Measurements from ENCODE around the gene VWA5B2.

VWA5B2 gene

DNA sequence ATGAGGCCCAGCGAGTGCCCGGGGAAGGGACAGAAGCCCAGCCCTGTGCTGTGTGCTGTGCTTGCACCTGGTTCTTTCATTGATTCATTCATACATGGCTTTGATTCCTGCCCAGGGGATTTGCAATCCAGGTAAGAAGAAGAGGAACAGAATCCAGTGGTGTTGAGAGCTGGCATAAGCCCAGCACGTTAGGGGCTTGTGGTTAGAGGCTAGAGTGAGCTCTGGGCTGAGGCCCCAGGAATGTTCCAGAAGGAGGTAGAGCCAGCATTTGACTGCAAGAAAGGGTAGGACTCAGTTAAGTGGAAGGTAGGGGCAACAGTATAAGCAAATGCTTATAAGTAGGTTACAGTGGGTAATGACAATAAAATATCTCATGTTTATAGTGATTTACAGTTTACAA is 2.3 kb downstream of the VWA5B2 start:
- TF ChIP-seq, protein P1, sequence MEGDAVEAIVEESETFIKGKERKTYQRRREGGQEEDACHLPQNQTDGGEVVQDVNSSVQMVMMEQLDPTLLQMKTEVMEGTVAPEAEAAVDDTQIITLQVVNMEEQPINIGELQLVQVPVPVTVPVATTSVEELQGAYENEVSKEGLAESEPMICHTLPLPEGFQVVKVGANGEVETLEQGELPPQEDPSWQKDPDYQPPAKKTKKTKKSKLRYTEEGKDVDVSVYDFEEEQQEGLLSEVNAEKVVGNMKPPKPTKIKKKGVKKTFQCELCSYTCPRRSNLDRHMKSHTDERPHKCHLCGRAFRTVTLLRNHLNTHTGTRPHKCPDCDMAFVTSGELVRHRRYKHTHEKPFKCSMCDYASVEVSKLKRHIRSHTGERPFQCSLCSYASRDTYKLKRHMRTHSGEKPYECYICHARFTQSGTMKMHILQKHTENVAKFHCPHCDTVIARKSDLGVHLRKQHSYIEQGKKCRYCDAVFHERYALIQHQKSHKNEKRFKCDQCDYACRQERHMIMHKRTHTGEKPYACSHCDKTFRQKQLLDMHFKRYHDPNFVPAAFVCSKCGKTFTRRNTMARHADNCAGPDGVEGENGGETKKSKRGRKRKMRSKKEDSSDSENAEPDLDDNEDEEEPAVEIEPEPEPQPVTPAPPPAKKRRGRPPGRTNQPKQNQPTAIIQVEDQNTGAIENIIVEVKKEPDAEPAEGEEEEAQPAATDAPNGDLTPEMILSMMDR (IDR thresholded peaks at IDR 0.05): no peak
- TF ChIP-seq ZFX (IDR thresholded peaks at IDR 0.05; ENCODE audit: borderline replicate concordance): no peak
- peak overlapping the region; percentile 90 for H3K27ac ChIP-seq

DNA sequence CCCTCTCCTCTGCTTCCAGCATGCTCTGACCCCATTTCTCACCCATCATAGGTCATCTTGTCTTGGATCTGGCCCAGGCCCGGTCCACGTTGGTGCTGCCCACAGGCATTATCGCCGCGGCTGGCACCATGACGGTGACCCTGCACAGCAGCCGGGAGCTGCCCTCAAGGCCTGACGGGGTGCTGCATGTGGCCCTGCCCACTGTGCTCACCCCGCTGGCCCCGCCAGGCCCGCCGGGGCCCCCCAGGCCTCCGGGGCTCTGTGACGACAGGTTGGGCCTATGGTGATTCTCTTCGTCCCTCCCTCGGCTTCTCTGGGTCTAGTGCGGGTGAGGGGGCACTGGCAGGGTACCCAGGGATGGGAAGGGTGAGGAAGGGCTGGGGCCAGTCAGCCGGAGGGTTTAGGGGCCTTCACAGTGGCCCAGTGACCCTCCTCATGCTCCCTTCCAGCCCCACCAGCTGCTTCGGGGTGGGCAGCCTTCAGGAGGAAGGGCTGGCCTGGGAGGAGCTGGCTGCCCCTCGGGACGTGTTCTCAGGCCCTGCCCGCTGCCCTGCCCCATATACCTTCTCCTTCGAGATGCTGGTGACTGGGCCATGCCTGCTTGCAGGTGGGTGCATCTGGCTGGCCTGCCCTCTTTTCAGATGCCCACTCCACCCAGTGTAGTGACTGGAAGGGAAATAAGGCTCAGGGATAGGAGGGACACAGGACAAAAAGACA is 3.9 kb downstream of the VWA5B2 start:
- H3K27ac ChIP-seq: no peak overlapping the region
- TF ChIP-seq, protein P1 (IDR thresholded peaks at IDR 0.05): no peak
- TF ChIP-seq ZFX (IDR thresholded peaks at IDR 0.05; ENCODE audit: borderline replicate concordance): no peak

DNA sequence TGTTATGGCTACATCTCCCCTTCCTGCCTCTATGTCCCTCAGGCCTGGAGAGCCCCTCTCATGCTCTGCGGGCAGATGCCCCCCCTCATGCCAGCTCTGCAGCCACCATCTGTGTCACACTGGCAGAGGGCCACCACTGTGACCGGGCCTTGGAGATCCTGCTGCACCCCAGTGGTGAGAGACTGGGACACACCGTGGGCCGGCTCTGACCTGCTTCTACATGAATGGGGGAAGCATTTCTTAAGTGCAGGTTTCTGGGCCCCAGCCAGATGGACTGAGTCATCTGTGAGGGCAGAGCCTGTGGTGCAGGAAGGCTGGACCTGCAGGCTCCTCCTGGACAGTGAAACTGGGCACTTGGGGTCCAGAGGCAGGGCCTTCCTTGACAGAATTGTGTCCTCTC is 4.8 kb downstream of the VWA5B2 start:
- TF ChIP-seq, protein P1 (IDR thresholded peaks at IDR 0.05): no peak
- no peak for TF ChIP-seq ZFX (IDR thresholded peaks at IDR 0.05; ENCODE audit: borderline replicate concordance)
- H3K27ac ChIP-seq: no peak overlapping the region

DNA sequence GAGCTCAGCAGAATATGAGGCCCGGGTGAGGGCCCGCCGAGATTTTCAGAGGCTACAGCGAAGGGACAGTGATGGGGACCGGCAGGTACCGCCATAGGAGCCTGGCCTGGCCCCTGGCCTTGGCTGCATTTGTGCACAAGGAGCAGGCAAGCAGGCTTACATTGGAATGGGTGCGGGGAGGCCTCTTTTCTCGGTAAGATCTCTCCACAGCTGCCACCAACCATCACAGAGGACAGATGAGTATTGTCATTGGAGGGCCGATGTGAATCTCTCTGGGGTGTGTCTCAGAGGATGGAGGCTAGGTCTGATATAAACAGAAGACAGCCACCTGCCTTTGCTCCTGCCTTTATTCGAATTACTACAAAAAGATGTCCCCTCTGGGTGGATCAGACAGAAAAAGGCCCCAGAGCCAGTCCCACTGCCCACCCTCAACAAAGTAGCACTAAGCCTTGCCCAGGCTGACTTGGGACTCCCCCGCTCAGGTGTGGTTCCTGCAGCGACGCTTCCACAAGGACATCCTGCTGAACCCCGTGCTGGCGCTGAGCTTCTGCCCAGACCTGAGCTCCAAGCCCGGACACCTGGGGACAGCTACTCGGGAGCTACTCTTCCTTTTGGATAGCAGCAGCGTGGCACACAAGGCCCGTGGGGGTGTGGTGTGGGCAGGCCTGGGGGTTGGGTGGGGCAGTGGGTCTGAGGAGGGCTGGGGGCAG is 5.4 kb downstream of the VWA5B2 start:
- TF ChIP-seq, protein P1 (IDR thresholded peaks at IDR 0.05): no peak
- TF ChIP-seq ZFX (IDR thresholded peaks at IDR 0.05; ENCODE audit: borderline replicate concordance): no peak
- H3K27ac ChIP-seq: no peak overlapping the region

DNA sequence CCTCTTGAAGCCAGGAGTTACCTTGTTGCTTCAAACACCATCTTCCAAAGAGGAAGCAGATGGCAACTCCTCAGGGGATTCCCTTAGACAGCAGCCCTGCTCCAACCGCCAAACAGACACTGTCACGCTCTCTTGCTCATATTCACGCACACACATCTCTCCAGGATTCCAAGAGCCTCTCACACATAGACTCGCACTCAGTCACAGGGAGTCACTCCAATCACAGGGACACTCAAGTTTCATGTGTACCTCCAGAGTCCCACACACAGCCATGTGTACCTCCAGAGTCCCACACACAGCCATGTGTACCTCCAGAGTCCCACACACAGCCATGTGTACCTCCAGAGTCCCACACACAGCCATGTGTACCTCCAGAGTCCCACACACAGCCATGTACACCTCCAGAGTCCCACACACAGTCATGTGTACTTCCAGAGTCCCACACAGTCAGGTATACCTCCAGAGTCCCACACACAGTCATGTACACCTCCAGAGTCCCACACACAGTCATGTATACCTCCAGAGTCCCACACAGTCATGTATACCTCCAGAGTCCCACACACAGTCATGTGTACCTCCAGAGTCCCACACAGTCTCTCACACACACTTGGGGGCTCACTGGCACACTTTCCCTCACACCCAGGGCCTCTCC is 6.1 kb downstream of the VWA5B2 start:
- no peak overlapping the region for H3K27ac ChIP-seq
- no peak for TF ChIP-seq ZFX (IDR thresholded peaks at IDR 0.05; ENCODE audit: borderline replicate concordance)
- TF ChIP-seq, protein P1 (IDR thresholded peaks at IDR 0.05): no peak

DNA sequence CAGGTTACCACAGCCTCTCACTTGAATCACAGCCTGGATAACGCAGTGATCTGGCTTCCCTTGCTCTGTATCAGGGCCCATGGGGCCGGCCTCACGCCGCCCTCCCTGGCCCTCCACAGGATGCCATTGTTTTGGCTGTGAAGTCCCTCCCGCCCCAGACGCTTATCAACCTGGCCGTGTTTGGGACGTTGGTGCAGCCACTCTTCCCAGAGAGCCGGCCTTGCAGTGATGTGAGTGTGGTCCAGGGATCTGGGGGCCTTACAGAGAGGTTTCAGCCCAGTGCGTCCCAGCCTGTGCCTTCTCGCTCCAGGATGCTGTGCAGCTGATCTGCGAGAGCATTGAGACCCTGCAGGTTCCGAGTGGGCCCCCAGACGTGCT is 6.6 kb downstream of the VWA5B2 start:
- no peak for TF ChIP-seq ZFX (IDR thresholded peaks at IDR 0.05; ENCODE audit: borderline replicate concordance)
- TF ChIP-seq, protein P1 (IDR thresholded peaks at IDR 0.05): no peak
- H3K27ac ChIP-seq: no peak overlapping the region

DNA sequence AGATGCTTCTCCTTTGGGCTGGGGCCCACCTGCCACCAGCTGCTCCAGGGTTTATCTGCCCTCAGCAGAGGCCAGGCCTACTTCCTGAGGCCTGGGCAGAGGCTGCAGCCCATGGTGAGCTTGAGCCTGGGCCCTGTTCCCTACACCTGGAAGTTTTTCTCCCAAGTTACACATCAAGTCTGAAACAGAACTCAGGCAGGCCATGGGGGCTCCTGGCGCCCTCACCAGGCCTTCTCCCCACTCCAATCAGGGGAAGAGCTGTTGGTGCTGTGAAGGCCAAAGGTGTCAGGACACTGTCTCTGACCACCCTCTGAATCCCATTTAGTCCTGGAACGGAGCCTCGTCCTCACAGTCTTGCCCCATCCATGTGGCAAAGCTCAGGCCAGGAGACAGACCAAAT is 7.3 kb downstream of the VWA5B2 start:
- H3K27ac ChIP-seq: 0 out of 2 replicates have a peak overlapping the region, but pooled peaks have one; percentile 10
- TF ChIP-seq, protein P1 (IDR thresholded peaks at IDR 0.05): no peak
- TF ChIP-seq ZFX (IDR thresholded peaks at IDR 0.05; ENCODE audit: borderline replicate concordance): no peak
